Mucosa of descending colon (tissue), 3 donors: ENCODE measurements around the gene SHANK1. TPM values are rescaled to one million over a fixed set of nuclear protein-coding genes. Genes with fewer than 3 reads are reported as not detected.

Experiments used
- ATAC-seq: fragments of 200-7000 bp; cut with Tn5 transposase; one replicate; pipeline ENCODE4 v1.9.1; 2020; ENCODE audit warnings: mild to moderate bottlenecking, moderate library complexity
- DNase-seq, 3 donors: peaks; one replicate each; pipeline ENCODE4 v3.0.0-alpha.2; 2020
- H3K36me3 ChIP-seq: fragments of 200-600 bp; one replicate; pipeline ENCODE4 v1.8.0; 2021; ENCODE audit warnings: low read depth, mild to moderate bottlenecking
- H3K4me1 ChIP-seq: fragments of 200-600 bp; one replicate; pipeline ENCODE4 v1.8.0; 2021; ENCODE audit warnings: low read depth, mild to moderate bottlenecking
- H3K4me3 ChIP-seq: fragments of 200-600 bp; one replicate; pipeline ENCODE4 v1.8.0; 2021; ENCODE audit warnings: mild to moderate bottlenecking
- H3K9me3 ChIP-seq: fragments of 200-600 bp; one replicate; pipeline ENCODE4 v1.8.0; 2021; ENCODE audit warnings: mild to moderate bottlenecking
- intact Hi-C, 2 donors: fragments of 100-400 bp; cut with DNase I in 1 of 2; cut with micrococcal nuclease in 1 of 2; formaldehyde crosslinking; loops; one replicate each; pipeline versions ENCODE4 v1.11.0 to v1.11.1; 2022; cut with DNase I, micrococcal nuclease
- total RNA-seq, 3 donors: library from RNA; stranded (reverse); fragmentation: NEBNext Ultra II Directional in 2 of 3; extraction: Animal tissue kit (Norgen Biotek cat#: 25700) in 2 of 3; gene quantifications; one replicate each; pipeline versions ENCODE4 v1.2.1 to v1.2.4, GENCODE V29; 2021 to 2023
- TF ChIP-seq, protein P1 (sequence below): fragments of 200-600 bp; IDR thresholded peaks from one replicate; pipeline ENCODE4 v1.8.0; 2022; ENCODE audit warnings: antibody characterized with exemption, mild to moderate bottlenecking
- donor health status: DM: no; HTN: no; CAD: no; lungs with moderate emphysema.
- donor health status: DM: no; HTN: no; CAD: no.
- donor health status: DM: no; HTN: yes; CAD: no.

SHANK1 gene
- total RNA-seq, 3 donors from 2014 or later, result 0.55 to 1.1 TPM; not detected in 1

- Histone ChIP-seq H3K36me3 (no peaks in the 10 kb centered on the region), H3K4me3 (no peak overlapping the region), H3K9me3 (no peaks in the 10 kb centered on the region), H3K4me1 (no peaks in the 10 kb centered on the region)
- DNase-seq (no peak), ATAC-seq (no peak)
- TF ChIP-seq, protein P1, sequence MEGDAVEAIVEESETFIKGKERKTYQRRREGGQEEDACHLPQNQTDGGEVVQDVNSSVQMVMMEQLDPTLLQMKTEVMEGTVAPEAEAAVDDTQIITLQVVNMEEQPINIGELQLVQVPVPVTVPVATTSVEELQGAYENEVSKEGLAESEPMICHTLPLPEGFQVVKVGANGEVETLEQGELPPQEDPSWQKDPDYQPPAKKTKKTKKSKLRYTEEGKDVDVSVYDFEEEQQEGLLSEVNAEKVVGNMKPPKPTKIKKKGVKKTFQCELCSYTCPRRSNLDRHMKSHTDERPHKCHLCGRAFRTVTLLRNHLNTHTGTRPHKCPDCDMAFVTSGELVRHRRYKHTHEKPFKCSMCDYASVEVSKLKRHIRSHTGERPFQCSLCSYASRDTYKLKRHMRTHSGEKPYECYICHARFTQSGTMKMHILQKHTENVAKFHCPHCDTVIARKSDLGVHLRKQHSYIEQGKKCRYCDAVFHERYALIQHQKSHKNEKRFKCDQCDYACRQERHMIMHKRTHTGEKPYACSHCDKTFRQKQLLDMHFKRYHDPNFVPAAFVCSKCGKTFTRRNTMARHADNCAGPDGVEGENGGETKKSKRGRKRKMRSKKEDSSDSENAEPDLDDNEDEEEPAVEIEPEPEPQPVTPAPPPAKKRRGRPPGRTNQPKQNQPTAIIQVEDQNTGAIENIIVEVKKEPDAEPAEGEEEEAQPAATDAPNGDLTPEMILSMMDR, result no peak
- intact Hi-C loops, result no loop called here
Observed at GRCh38 chr19:50741179-50741933, 21.8 kb upstream of the SHANK1 start.

DNA sequence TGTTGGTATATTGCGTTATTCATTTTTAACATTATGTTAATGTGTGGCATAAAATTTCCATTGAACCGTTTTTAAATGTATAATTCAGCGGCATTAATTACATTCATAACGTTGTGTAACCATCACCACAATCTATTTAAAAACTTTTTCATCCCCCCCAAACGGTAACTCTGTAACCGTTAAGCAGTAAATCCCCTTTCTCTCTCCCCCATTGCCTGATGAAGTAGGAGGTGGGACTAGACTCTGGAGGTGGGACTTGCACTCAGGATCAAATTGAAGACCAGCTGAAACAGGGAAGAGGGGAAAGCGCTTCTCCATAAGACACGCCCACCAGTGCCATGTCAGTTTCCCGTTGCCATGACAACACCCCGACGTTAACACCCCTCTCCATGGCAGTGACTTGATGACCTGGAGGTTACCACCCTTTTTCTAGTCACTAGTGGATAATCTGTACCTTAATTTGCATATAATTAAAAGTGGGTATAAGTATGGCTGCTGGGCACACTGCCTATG, 20.4 kb upstream of the SHANK1 start:
- Histone ChIP-seq H3K9me3 (no peaks in the 10 kb centered on the region), H3K4me1 (no peaks in the 10 kb centered on the region), H3K36me3 (no peaks in the 10 kb centered on the region), H3K4me3 (no peak overlapping the region)
- TF ChIP-seq, protein P1, result no peak
- no peak for DNase-seq
- intact Hi-C loops, result no loop called here
- ATAC-seq, result no peak

GRCh38 chr19:50739132-50739913, 19.7 kb upstream of the SHANK1 start:
- Histone ChIP-seq H3K9me3 (no peaks in the 10 kb centered on the region), H3K36me3 (no peaks in the 10 kb centered on the region), H3K4me3 (no peak overlapping the region), H3K4me1 (no peaks in the 10 kb centered on the region)
- ATAC-seq (no peak), DNase-seq (no peak)
- TF ChIP-seq, protein P1, result no peak
- intact Hi-C loops, result no loop called here

DNA sequence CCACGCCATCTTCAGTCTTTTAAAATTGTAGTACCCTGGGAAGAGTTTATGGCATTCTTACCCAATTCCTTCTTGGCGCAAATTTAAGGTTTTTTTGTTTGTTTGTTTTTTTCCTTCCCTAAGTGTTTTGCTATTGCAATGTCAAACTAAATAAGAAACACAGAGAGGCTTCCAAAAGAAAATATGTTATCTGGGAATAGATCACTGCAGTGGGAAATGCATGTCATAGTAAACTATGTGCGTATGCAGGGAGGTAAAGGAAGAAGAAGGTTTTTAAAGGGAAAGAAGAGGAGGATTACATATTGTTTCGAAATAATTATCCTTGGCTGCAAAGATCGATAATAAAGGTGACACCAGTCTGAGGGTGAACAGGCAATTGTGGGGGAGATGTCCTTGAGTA, 16.7 kb upstream of the SHANK1 start:
- DNase-seq, result no peak
- ATAC-seq, result no peak
- intact Hi-C loops, result no loop called here
- TF ChIP-seq, protein P1, result no peak
- Histone ChIP-seq H3K4me1 (no peaks in the 10 kb centered on the region), H3K9me3 (no peaks in the 10 kb centered on the region), H3K36me3 (no peaks in the 10 kb centered on the region), H3K4me3 (no peak overlapping the region)

DNA sequence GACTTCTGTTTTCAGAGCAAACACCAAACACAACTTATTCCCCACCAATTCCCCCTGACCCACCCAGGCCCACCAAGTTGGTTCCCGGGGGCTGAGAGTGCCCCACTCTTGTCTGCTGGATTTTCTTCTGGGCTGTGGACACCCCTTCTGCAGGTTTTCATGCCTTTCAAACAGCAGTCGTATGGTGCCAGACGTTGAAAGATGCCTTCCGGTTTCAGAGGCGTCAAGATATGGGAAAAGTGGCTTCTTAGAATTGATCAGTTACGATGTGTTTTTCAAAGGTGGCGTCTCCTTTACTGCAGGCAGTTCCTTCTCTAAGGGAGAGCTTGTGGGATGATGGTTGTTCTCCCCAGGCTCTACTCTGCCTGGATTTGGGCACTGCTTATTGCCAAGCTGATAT, 16.3 kb upstream of the SHANK1 start:
- H3K9me3 ChIP-seq, result no peaks in the 10 kb centered on the region
- DNase-seq (no peak), ATAC-seq (no peak)
- no peaks in the 10 kb centered on the region for H3K36me3 ChIP-seq
- intact Hi-C loops, result no loop called here
- no peaks in the 10 kb centered on the region for H3K4me1 ChIP-seq
- TF ChIP-seq, protein P1, result no peak
- H3K4me3 ChIP-seq, result no peak overlapping the region
